ENCODE measurements around the gene RXRA. TPM values are rescaled to one million over a fixed set of nuclear protein-coding genes. Genes with fewer than 3 reads are reported as not detected.

RXRA gene
- total RNA-seq, 1 experiment from 2014 or later = 31.6 TPM

- Histone ChIP-seq H3K4me3 (ENCODE audit: low read depth in 2 of 2, low read length in 2 of 2) (no peak overlapping the region), H3K36me3 (ENCODE audit: control insufficient read depth, insufficient read depth, low read length) (no peaks in the 10 kb centered on the region), H3K4me1 (ENCODE audit: control insufficient read depth, insufficient read depth, low read length) (no peaks in the 10 kb centered on the region), H3K9me3 (ENCODE audit: control insufficient read depth, insufficient read depth, low read depth, low read length) (no peaks in the 10 kb centered on the region), H3K27ac (ENCODE audit: low read length) (no peak overlapping the region), H3K27me3 (ENCODE audit: control insufficient read depth, insufficient read depth, low read length) (no peaks in the 10 kb centered on the region)
- ChIA-PET CTCF (no interaction called here), POLR2A (interaction anchor here (0.7 kb wide), 1 partner anchor 168 kb away, joined by 3 read pairs; the partner anchor contains the start of gene WDR5)
- no peak for ATAC-seq
- in situ Hi-C loops (cut with HindIII; ENCODE audit: low pct_unique_long_range_greater_than_20kb, low sequenced_read_pairs) = no loop called here
- no peak for DNase-seq (ENCODE audit: low read depth, low spot score)
- intact Hi-C loops (cut with micrococcal nuclease; ENCODE audit: unreplicated experiment) = no loop called here
- BruUV-seq (replicated peaks) = no TSS peak
- TF ChIP-seq SIN3A (IDR thresholded peaks at IDR 0.05; ENCODE audit: borderline replicate concordance, insufficient read depth, low read depth, low read length) (no peak), REST (IDR thresholded peaks at IDR 0.05; ENCODE audit: insufficient read depth in 1 of 2, low read depth in 2 of 2, low read length in 1 of 2) (no peak), POLR2AphosphoS5 (IDR thresholded peaks at IDR 0.05; ENCODE audit: low read depth, low read length) (no peak), TCF7L2 (IDR thresholded peaks at IDR 0.05; ENCODE audit: low read depth, low read length) (no peak), CTCF (IDR thresholded peaks at IDR 0.05) (no peak)
These were observed 22.7 kb upstream of the RXRA start for GRCh38 chr9:134303601-134304000.

- H3K9me3 ChIP-seq (ENCODE audit: control insufficient read depth, insufficient read depth, low read depth, low read length) = no peaks in the 10 kb centered on the region
- ChIA-PET CTCF (no interaction called here), POLR2A (no interaction called here)
- DNase-seq (ENCODE audit: low read depth, low spot score) (no peak), ATAC-seq (no peak)
- H3K4me3 ChIP-seq (ENCODE audit: low read depth in 2 of 2, low read length in 2 of 2) = no peak overlapping the region
- H3K27ac ChIP-seq (ENCODE audit: low read length) = no peak overlapping the region
- no peak for TF ChIP-seq TCF7L2 (IDR thresholded peaks at IDR 0.05; ENCODE audit: low read depth, low read length)
- TF ChIP-seq REST (IDR thresholded peaks at IDR 0.05; ENCODE audit: insufficient read depth in 1 of 2, low read depth in 2 of 2, low read length in 1 of 2) = no peak
- no peak for TF ChIP-seq SIN3A (IDR thresholded peaks at IDR 0.05; ENCODE audit: borderline replicate concordance, insufficient read depth, low read depth, low read length)
- no peak for TF ChIP-seq CTCF (IDR thresholded peaks at IDR 0.05)
- H3K36me3 ChIP-seq (ENCODE audit: control insufficient read depth, insufficient read depth, low read length) = no peaks in the 10 kb centered on the region
- no peaks in the 10 kb centered on the region for H3K4me1 ChIP-seq (ENCODE audit: control insufficient read depth, insufficient read depth, low read length)
- no TSS peak for BruUV-seq (replicated peaks)
- in situ Hi-C loops (cut with HindIII; ENCODE audit: low pct_unique_long_range_greater_than_20kb, low sequenced_read_pairs) = no loop called here
- no peaks in the 10 kb centered on the region for H3K27me3 ChIP-seq (ENCODE audit: control insufficient read depth, insufficient read depth, low read length)
- intact Hi-C loops (cut with micrococcal nuclease; ENCODE audit: unreplicated experiment) = no loop called here
These were observed 22.0 kb upstream of the RXRA start for GRCh38 chr9:134304261-134304660.

Measured in Panc1 (cell line).